Measurements from ENCODE around the gene NT5C3A.
"Not testable (repeated sequence)": the region's sequence is repeated elsewhere in the genome, so short reads cannot be mapped to it uniquely, and the experiment has no call there.

NT5C3A gene

GRCh38 chr7:33062023-33062781 is at the start of gene NT5C3A:
TSS of gene NT5C3A (minus strand) at chr7:33062776. CDS start at chr7:33062705, 71 bp downstream.
- DNase-seq: no peak

GRCh38 chr7:33111614-33112013 is 49.0 kb upstream of the NT5C3A start:
- no peak for DNase-seq

GRCh38 chr7:33109758-33110238 is 47.2 kb upstream of the NT5C3A start:
- DNase-seq: peak; percentile 4

GRCh38 chr7:33109005-33109757 is 46.6 kb upstream of the NT5C3A start, which contains the start of gene RP9:
TSS of gene RP9 (minus strand) at chr7:33109404. CDS start at chr7:33109372, 32 bp downstream.
- DNase-seq: peak; percentile 84

GRCh38 chr7:33108554-33109004 is 46.0 kb upstream of the NT5C3A start:
- DNase-seq: peak; percentile 30

- DNase-seq: peak; percentile 71
Observed at GRCh38 chr7:33107136-33108066, 44.8 kb upstream of the NT5C3A start.

GRCh38 chr7:33101906-33102305 is 39.3 kb upstream of the NT5C3A start:
- no peak for DNase-seq

- DNase-seq: no peak
Observed at GRCh38 chr7:33100770-33101169, 38.2 kb upstream of the NT5C3A start.

GRCh38 chr7:33099154-33099940 is 36.8 kb upstream of the NT5C3A start:
- no peak for DNase-seq

GRCh38 chr7:33094745-33095275 is 32.2 kb upstream of the NT5C3A start:
- not testable (repeated sequence) for DNase-seq

GRCh38 chr7:33093266-33093665 is 30.7 kb upstream of the NT5C3A start:
- DNase-seq: no peak

GRCh38 chr7:33091641-33092191 is 29.1 kb upstream of the NT5C3A start:
- DNase-seq: no peak

GRCh38 chr7:33091111-33091531 is 28.5 kb upstream of the NT5C3A start:
- no peak for DNase-seq

- no peak for DNase-seq
Observed at GRCh38 chr7:33089142-33089541, 26.6 kb upstream of the NT5C3A start.

- no peak for DNase-seq
Observed at GRCh38 chr7:33087858-33088257, 25.3 kb upstream of the NT5C3A start.

GRCh38 chr7:33087356-33087755 is 24.8 kb upstream of the NT5C3A start:
- DNase-seq: no peak

GRCh38 chr7:33079763-33080690 is 17.5 kb upstream of the NT5C3A start:
- DNase-seq: no peak

- no peak for DNase-seq
Observed at GRCh38 chr7:33079096-33079495, 16.5 kb upstream of the NT5C3A start.

GRCh38 chr7:33076737-33077136 is 14.2 kb upstream of the NT5C3A start:
- peak; percentile 8 for DNase-seq
